ENCODE data around the gene PITPNC1.

PITPNC1 gene

DNA sequence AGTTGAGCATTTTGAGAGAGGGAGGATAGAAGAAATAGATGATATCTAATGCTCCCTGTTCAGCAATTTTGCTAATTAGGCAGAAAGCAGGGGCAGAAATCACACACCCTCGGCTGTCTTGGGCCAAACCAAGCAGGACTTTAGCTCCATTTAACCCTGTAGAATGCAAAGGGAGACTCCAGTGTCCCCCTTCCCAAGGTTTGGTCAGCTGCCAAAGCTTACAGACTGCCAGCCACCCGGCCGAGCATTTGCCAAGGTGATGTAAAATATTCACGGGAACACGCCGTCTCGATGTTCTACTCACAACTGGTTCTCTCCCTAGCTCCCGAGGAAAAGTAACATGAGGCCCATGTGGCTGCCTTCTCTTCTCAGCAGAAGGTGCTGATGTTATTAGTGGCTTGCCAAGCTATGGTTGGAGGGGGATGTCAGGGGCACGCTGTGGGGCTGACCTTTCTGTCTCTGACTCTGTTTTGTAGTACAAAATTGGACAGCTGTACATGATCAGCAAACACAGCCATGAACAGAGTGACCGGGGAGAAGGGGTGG lies 155.3 kb downstream of the PITPNC1 start:
- DNase-seq (ENCODE audit: low read depth in 2 of 2, low spot score in 1 of 2): no peak

DNA sequence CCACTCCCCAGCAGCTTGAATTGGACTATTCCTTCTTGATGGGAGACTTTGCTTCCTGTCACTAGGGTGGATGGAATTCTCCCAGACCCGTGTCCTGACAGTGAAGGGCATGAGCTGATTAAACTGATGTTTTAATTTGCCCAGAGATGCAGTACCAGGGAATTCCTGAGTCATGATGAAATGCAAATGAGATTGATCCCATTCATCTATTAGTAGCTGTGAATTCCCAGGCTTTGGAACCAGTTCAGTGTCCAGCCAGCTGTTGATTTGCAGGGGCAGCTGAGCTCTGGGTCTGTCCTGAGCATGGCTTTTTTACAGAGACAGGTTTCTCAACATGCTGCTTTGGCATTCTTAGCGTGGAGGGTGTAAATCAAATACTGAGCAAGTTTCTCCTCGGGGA lies 157.9 kb downstream of the PITPNC1 start:
- DNase-seq (ENCODE audit: low read depth in 2 of 2, low spot score in 1 of 2): no peak

DNA sequence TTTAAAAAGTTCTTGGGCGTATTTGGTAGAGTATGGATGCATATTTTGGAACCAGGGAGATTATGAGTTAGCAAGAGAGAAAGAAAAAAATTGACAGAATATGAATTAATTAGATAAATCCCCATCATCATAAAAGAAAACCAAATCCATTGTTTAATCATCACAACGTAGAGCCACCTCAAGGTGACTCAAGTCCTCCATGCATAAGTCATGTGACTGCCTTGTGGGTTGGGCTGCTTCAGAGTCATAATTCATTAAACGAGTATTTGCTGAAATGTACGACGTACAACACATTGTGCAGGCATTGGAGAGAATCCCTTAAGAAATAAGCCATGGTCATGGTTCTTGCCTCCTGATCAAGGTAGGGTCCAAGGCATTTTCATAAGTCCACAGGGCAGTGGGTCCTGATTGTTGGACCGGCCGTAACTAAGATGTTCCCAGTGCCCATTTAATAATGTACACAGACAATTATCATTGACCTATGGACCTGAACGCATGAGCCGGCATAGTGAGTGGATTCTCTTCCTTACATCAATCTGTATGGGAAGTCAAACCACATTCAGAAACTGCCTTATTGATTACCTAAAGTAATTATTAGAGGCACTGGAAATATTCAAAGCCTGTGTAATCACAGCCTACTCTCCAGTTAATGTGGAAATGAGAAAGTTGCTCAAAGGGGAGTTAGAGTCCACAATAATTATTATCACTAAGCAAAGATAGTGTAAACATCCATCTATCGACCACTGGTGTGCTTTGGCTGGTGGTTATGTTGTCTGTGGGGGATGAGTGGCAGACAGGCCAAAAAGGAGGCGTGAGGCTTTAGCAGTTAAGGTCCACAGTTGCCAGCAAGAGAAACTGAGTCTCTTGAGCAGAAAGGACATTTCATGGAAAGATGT lies 165.4 kb downstream of the PITPNC1 start:
- no peak for DNase-seq (ENCODE audit: low read depth in 2 of 2, low spot score in 1 of 2)

DNA sequence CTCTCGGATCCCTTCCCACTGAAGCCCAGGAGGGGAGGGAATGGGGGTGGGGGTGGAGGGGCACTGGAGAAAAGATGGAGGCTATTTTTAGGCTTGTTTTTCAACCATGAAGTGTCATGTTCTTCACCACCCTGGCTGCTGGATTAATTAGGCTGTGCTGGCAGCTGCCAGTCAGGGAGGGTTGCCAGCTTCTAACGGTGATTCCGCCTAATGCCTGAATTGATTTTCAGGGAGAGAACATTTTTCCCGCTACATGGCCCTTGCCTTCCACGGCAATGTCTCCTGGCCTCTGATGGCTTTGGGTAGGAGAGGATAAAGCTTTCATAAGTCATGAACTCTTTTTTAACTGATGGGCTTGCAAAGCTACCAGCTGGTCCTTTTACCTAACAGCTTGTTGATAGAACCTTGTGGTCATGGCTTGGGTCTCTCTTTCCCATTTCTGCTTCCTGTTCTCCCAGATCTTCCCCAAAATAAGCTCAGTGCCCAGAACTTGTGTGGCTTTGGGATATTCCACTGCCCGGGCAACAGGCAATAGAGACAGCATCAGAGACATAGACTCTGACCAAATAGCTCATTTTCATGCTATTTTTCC lies 167.4 kb downstream of the PITPNC1 start:
- DNase-seq (ENCODE audit: low read depth in 2 of 2, low spot score in 1 of 2): no peak

DNA sequence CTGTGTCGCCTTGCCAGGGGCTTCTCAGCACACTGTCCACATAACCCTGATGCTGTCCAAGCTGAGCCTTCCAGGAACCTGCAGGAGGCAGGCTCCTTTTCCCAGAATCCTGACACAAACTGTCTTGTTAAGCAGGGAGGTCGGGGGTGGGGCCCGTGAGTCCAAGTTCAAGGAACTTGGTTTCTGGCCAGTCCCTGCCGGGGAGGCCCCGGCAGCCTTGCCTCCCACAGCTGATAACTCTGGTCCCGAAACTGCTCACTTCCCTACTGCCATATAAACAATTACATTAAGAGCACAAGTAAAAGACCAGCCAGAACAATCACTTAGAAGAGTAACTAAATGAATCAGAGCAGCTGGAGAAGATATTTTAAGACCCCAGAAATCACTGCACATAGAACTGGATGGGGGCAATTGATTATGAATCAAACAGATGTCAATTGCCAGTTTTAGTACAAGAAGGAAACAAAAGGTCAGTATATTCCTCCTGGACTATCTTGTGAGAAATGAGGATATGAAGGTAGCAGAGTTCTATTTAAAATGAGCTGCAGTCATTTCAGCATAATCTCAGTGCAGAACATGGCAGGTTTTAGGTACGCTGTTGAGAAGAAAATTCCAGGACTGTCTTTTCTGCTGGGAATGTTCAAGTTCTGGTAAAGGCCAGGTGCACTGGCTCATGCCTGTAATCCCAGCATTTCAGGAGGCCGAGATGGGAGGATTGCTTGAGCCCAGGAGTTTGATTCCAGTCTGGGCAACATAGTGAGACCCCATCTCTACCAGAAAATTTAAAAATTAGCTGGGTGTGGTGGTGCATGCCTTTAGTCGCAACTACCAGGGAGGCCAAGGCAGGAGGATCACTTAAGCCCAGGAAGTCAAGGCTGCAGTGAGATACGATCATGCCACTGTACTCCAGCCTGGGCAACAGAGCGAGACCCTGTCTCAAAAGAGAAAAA lies 169.8 kb downstream of the PITPNC1 start:
- no peak for DNase-seq (ENCODE audit: low read depth in 2 of 2, low spot score in 1 of 2)

DNA sequence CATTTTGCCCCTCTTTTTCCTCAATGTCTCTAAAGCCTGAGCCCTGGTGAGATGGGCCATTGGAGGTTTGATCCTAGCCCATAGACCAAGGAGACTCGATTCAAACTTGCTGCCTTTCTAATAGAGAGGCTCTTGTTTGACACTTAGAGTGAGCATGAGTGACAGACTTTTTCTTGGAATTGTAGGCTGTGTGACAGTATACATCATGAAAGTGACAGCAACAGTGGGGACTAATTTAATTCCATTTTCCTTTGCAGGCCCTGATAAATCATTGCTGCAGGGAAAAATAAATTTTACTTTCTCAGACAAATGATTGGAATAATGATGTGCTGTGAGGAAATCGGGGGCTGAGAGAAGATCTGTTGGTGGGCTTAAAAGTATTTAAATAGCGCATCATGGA lies 171.6 kb downstream of the PITPNC1 start:
- no peak for DNase-seq (ENCODE audit: low read depth in 2 of 2, low spot score in 1 of 2)

DNA sequence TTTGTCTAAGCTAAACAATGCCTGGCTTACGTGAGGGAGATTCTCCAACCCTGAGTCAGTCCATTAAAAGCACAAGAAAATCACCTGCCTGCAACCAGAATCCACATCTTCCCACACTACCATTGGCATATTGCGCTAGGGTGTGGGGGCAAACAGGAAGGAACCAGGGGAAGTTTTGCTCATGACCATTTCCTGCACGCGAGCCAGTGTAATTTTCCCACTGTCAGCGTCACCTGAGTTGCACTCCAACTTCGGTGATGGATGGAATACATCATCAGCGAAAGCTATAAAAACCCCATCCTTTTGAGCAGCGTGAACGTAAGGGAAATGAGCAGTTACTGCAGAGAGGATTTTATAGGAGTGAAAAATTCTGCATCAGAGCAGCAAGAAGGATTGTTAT lies 172.7 kb downstream of the PITPNC1 start:
- no peak for DNase-seq (ENCODE audit: low read depth in 2 of 2, low spot score in 1 of 2)

DNA sequence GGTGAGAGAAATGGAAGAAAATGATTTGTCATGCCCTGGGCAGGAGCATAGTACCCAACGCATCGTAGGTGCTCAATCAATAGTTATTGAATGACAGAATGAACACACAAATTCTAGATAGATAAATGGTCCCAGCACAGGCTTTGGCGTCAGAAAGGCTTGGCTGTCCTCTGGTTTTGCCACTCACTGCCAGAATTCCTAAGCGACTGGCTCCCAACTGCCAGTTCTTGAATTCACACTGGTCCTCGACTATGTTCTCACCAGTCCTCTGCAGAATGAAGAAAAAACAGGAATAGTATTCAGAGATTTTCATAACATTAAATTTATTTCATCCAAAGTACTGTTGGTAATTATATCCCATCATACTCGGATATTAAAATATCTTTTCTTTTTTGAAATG lies 177.6 kb downstream of the PITPNC1 start:
- no peak for DNase-seq (ENCODE audit: low read depth in 2 of 2, low spot score in 1 of 2)

DNA sequence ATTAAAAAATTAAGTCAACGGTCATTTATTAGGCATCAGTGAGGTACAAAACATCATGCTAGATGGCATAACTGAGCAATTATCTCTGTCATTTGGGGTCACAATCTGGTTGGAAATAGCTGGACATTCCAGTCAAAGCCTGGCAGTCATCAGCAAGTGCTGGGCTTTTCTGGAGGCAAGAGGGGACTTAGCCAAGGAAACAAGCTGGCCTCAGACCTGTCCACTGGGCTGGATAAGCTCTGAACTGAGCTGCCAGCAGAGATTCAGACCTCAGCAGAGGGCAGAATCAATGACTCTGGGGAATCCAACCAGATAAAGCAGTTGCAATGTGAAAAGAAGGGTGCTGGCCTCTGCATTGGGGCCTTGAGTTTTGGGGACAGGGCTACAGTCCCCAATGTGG lies 178.8 kb downstream of the PITPNC1 start:
- no peak for DNase-seq (ENCODE audit: low read depth in 2 of 2, low spot score in 1 of 2)

DNA sequence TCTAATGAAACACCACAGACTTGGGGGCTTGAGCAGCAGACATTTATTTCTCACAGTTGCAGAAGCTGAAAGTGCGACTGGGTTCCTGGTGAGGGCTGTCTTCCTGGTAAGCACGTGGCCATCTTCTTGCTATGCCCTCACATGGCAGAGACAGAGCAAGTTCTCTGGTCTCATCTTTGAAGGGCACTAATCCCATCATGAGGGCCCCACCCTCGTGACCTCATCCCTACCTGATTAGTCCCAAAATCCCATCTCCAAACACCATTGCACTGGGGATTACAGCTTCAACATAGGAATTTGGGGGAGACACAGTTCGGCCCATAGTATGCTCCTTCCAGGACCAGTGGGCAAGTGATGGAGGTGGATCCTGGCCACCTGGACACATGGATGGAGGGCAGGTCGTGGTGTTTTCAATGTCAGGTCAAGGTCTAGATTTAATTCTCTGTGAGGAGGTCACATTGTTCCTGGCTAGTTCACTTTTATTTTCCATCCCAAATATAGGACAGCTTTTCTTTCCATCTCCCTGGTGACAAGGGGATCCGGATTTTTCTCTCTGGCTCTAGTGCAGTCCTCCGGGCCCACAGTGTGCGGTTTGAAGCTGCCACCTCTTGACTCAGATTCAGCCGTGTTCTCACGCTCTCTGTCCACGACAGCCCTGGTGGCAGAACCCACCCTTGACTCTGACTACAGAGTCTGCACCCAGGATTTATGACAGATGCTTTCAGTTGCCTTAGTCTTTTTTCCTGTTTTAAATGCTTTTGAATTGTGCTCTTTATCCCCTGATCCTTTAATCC lies 180.2 kb downstream of the PITPNC1 start:
- DNase-seq (ENCODE audit: low read depth in 2 of 2, low spot score in 1 of 2): no peak

DNA sequence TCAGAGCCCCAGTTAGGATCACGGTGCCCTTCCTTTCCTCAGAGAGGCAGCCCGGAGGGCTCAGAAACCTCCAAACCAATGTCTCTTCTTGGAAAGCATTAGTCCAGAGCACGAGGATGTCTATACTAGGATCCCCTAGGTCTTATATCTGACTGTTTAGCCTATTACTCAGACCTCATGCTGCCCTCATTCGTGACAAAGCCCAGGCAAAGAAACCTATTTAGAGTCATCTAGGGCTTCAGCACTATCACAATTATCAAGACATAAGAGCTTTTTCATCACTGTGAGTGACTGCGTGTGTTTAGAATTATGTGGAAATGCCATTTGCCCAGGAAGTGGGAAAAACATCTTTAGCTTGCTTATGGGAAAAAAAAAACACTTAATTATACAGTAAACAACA lies 180.8 kb downstream of the PITPNC1 start:
- no peak for DNase-seq (ENCODE audit: low read depth in 2 of 2, low spot score in 1 of 2)

DNA sequence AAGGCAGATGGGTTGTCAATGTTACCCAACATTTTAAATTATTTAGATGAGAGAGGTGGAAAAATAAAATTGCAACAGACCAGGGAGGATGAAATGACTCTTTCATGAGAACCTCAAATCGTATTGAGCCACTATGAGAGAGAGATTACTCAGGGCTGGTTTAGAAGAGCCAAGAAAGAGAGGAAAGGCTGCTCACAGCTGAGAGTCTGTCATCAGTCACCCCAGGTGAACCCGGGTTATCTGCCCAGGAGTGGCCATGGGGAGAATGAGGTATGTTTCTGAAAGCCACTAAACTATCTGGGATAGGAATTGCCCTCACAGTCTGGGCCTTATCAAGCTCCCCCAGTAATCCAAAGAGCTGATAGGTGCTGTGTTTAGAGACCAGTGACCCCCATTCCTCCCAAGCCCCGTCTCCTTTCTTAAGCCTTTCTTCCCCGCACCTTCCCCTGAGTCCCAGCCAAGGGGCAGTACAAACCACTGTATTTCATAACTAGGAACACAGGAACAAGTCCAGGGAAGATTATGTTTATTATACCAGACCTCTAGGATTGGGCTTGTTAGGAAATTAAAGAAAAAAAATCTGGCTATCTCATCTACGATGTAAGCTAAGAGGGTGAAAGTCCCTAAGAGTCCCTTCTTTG lies 181.8 kb downstream of the PITPNC1 start:
- DNase-seq (ENCODE audit: low read depth in 2 of 2, low spot score in 1 of 2): no peak

DNA sequence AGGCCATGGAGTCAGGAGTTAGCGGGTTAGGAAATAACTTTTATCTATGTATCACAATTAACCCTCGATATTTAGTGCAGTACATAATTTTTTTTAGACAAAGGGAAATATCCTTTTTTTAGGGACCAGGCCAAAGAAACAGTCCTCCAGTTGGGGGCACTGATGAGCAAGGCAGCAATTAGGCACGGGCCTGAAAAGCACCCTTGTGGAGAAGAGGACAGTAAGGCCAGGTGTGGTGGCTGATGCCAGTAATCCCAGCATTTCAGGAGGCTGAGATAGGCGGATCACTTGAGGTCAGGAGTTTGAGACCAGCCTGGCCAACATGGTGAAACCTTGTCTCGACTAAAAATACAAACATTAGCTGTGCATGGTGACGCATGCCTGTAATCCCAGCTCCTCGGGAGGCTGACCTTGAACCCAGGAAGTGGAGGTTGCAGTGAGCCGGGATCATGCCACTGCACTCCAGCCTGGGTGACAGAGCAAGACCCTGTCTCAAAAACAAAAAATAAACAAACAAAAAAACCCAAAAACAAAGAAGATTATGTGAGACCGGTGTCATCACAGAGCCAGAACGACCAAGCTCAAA lies 182.4 kb downstream of the PITPNC1 start:
- DNase-seq (ENCODE audit: low read depth in 2 of 2, low spot score in 1 of 2): no peak

DNA sequence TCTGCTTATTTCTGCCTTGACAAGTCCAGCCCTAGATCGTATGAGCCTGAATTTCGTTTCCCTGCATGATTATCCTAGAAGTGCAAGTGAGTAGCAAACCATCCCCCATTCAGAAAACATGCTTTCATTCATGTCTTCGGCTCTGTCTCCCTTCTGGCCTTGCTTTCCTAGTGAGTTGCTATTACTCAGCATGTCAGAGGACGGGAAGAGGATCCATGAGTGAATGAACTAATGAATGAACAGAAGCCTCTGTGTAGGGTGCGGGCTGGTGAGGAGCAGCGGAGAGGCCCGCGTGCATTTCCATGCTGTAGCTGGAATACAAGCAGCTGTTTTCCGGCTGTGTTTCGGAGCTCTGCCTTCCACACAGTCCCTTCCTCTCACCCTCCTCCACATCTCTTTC lies 184.9 kb downstream of the PITPNC1 start:
- DNase-seq (ENCODE audit: low read depth in 2 of 2, low spot score in 1 of 2): no peak

DNA sequence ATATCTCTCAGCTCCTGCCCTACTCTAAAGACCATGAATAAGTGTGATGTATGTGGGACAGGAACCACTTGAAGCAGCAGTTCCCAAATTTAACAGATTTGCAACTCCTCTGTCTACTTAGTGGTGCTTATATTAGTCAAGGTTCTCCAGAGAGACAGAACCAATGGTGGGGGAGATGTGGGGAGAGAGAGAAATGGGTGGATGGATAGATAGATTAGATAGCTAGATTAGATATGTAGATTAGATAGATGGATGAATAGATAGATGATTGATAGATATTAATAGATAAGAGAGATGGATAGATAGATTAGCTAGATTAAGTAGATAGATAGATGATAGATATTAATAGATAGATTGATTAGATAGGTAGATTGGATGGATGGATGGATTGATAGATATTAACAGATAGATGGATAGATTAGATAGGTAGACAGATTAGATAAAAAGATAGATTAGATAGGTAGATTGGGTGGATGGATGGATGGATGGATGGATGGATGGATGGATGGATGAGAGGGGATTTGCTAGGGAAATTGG lies 186.7 kb downstream of the PITPNC1 start:
- no peak for DNase-seq (ENCODE audit: low read depth in 2 of 2, low spot score in 1 of 2)

DNA sequence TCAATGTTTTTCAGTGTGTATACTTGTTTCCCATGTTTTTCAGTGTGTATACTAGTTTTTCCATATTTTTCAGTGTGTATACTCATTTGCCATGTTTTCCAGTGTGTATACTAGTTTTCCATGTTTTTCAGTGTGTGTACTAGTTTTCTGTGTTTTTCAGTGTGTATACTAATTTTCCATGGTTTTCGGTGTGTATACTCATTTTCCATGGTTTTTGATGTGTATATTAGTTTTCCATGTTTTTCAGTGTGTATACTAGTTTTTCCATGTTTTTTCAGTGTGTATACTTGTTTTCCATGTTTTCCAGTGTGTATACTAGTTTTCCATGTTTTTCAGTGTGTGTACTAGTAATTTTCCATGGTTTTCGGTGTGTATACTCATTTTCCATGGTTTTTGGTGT lies 188.0 kb downstream of the PITPNC1 start:
- no peak for DNase-seq (ENCODE audit: low read depth in 2 of 2, low spot score in 1 of 2)

DNA sequence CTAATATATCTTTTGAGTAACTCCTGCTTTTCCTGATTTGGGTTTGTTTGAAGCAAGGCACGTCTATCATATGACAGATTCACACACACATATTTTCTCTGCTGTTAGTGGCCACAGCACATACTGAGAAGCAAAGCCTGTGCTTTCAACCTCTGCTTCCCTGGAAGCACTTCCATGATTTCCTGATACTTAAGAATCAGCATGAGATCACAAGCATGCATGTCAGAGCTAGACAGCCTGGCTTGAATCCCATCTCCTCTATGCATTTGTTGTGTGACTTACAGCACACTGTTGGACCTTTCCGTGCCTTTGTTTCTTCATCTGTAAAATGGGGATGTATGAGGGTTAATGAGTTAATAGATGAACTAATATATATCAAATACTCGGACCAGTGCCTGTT lies 189.6 kb downstream of the PITPNC1 start:
- no peak for DNase-seq (ENCODE audit: low read depth in 2 of 2, low spot score in 1 of 2)

DNA sequence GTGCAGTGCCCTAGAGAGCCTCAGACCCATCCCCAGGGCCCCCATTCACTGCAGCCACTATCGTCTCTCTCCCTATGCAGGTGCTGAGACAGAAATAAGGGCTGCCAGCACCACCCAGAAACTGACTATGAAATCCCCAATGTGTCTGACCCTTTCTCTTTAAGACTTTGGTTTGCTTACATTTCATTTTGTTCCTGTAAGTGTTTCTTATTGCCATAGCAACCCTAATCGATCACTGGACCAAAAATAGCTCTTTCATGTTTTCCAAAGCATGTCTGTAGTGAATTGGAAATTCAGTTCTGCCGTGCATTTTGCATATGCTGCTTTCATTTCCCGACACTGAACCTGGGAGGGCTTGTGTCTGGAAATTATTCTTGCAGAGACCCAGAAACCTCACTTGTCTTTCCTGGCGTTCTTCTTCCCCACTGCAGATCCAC lies 192.0 kb downstream of the PITPNC1 start:
- no peak for DNase-seq (ENCODE audit: low read depth in 2 of 2, low spot score in 1 of 2)

DNA sequence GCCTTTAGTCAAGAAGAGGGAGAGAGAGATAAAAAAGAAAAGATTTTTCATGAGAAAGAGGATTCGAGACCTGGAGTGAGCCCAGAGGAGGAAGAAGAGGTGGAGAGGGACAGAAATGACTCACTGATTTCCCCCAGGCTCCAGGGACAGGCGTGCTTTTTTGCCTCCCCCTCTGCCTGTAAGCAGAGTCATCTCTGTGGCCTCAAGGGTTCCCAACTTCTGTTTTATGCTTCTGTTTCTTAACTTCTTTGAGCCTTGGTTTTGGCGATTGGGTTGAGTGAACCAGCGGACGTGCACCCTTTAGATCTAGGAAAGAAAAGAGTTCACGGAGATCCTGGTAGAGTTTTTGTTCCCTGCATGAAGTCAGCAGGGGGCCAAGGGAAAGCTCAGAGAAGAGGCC lies 192.8 kb downstream of the PITPNC1 start:
- DNase-seq (ENCODE audit: low read depth in 2 of 2, low spot score in 1 of 2): no peak

Data from stimulated activated CD8-positive, alpha-beta memory T cell treated with anti-CD3 and anti-CD28 coated beads, Interleukin-4, amount 100 ng/mL, for 4 hours (primary cell).